Ammon's horn (tissue), 1 donor: ENCODE measurements around the gene CPA2.
"Not testable (repeated sequence)": the region's sequence is repeated elsewhere in the genome, so short reads cannot be mapped to it uniquely, and the experiment has no call there.

Experiments
- DNase-seq: peaks from one replicate; pipeline ENCODE4 v3.0.0-alpha.2; 2016; ENCODE audit warnings: low spot score

The CPA2 gene

GRCh38 chr7:130314305-130314704 lies 47.6 kb downstream of the CPA2 start:
- DNase-seq = no peak

- no peak for DNase-seq
Observed at GRCh38 chr7:130319541-130319940, 52.9 kb downstream of the CPA2 start.

GRCh38 chr7:130321542-130322229 lies 55.0 kb downstream of the CPA2 start:
- not testable (repeated sequence) for DNase-seq

GRCh38 chr7:130322615-130323014 lies 56.0 kb downstream of the CPA2 start:
- DNase-seq = no peak

GRCh38 chr7:130324306-130324943 lies 57.8 kb downstream of the CPA2 start:
- DNase-seq = no peak

- no peak for DNase-seq
Observed at GRCh38 chr7:130329681-130330080, 63.0 kb downstream of the CPA2 start.

- DNase-seq = no peak
Observed at GRCh38 chr7:130332259-130333053, 65.8 kb downstream of the CPA2 start.

- DNase-seq = no peak
Observed at GRCh38 chr7:130333832-130334231, 67.2 kb downstream of the CPA2 start.

- DNase-seq = no peak
Observed at GRCh38 chr7:130334274-130334673, 67.6 kb downstream of the CPA2 start.

GRCh38 chr7:130337410-130337971 lies 70.8 kb downstream of the CPA2 start:
- no peak for DNase-seq

- DNase-seq = no peak
Observed at GRCh38 chr7:130338233-130338632, 71.6 kb downstream of the CPA2 start.
